ENCODE measurements around the gene LTBP4.

DNA sequence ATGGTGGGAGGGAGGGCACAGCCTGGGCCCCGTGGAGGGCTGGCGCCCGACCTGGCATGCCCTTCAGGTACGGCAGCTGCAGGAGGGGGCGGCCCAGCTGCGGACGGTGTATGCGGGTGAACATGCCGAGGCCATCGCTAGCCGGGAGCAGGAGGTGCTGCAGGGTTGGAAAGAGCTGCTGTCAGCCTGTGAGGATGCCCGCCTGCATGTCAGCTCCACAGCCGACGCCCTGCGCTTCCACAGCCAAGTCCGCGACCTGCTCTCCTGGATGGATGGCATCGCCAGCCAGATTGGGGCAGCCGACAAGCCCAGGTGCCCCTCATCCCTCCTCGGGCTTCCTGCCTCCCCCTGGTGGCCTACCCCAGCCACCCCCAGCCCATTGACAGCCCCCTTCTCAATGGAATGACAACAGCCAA, 41.1 kb upstream of the LTBP4 start:
- TF ChIP-seq CTCF (IDR thresholded peaks at IDR 0.05; ENCODE audit: low read depth, low read length, poor library complexity, severe bottlenecking) = no peak
- no peak for TF ChIP-seq EZH2phosphoT487 (IDR thresholded peaks at IDR 0.05; ENCODE audit: borderline replicate concordance, low read length)
